HCT116 (cell line): ENCODE results near the gene PXMP2.

Source experiments
- CEBPB ChIP-seq: IDR thresholded peaks from 2 replicates; pipeline ENCODE4 v1.6.1; 2012; ENCODE audit warnings: low read depth
- CTCF ChIP-seq, 3 experiments: fragments of 200-600 bp in 1 of 3; sonication (generic) in 1 of 3; IDR thresholded peaks in 2 of 3; conservative IDR thresholded peaks in 1 of 3; 2 replicates each; pipeline ENCODE4 v1.5.1; 2012 to 2017; ENCODE audit warnings: low read depth in 2 of 3, low read length in 2 of 3, antibody characterized with exemption in 1 of 3, borderline replicate concordance in 1 of 3, control low read depth in 1 of 3, mild to moderate bottlenecking in 1 of 3, mixed read lengths in 1 of 3, mixed run types in 1 of 3, moderate library complexity in 1 of 3; ENCODE audit not compliant: insufficient read depth in 1 of 3
- EGR1 ChIP-seq: IDR thresholded peaks from 2 replicates; pipeline ENCODE4 v1.6.1; 2012; ENCODE audit warnings: low read depth
- EZH2phosphoT487 ChIP-seq: fragments of 200-600 bp; IDR thresholded peaks from 2 replicates; pipeline ENCODE4 v1.6.1; 2018; ENCODE audit warnings: antibody characterized with exemption, borderline replicate concordance
- FOSL1 ChIP-seq: IDR thresholded peaks from 2 replicates; pipeline ENCODE4 v1.6.1; 2012; ENCODE audit warnings: low read depth
- POLR2A ChIP-seq: IDR thresholded peaks from 2 replicates; pipeline ENCODE4 v1.7.0; 2011; ENCODE audit warnings: borderline replicate concordance; ENCODE audit not compliant: insufficient read depth, insufficient read length; ENCODE audit errors: extremely low read depth
- POLR2AphosphoS5 ChIP-seq: IDR thresholded peaks from 2 replicates; pipeline ENCODE4 v1.6.1; 2011; ENCODE audit warnings: mild to moderate bottlenecking, low read depth, low read length, moderate library complexity
- REST ChIP-seq: IDR thresholded peaks from 2 replicates; pipeline ENCODE4 v1.6.1; 2012; ENCODE audit warnings: low read depth
- SIN3A ChIP-seq: IDR thresholded peaks from 2 replicates; pipeline ENCODE4 v1.6.1; 2012; ENCODE audit warnings: low read depth
- ZBTB33 ChIP-seq: IDR thresholded peaks from 2 replicates; pipeline ENCODE4 v1.6.1; 2011; ENCODE audit warnings: mild to moderate bottlenecking, low read length, moderate library complexity; ENCODE audit not compliant: insufficient replicate concordance; ENCODE audit errors: extremely low read depth

GRCh38 chr12:132664206-132665148 is 22.9 kb upstream of the PXMP2 start:
- TF ChIP-seq CTCF (IDR thresholded peaks at IDR 0.05 in 2 of 3, conservative IDR thresholded peaks at IDR 0.05 in 1 of 3; ENCODE audit: borderline replicate concordance in 1 of 3, insufficient read depth in 1 of 3, low read depth in 2 of 3, low read length in 2 of 3) (no peak), REST (no peak), ZBTB33 (no peak), POLR2A (no peak), EGR1 (no peak), SIN3A (no peak), CEBPB (no peak), POLR2AphosphoS5 (no peak), FOSL1 (no peak), EZH2phosphoT487 (no peak)
